ENCODE results near the gene NYNRIN. TPM values are rescaled to one million over a fixed set of nuclear protein-coding genes. Genes with fewer than 3 reads are reported as not detected.

NYNRIN gene
- total RNA-seq, 1 experiment from 2014 or later: 18.7 TPM

DNA sequence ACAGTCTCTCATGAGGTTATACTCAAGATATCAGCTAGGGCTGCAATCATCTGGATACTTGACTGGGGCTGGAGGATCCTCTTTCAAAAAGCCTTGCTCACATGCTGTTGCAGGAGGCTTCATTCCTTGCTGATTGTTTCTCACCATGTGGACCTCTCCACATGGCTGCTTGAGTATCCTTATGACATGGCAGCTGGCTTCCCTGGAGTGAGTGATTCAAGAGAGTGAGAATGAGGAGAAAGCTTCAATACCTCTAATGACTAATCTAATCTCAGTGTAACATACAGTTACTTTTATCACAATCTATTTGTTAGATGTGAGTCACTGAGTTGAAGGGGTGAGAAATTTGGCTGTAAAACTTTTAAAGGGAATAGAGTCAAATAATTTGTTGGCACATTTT, 58.2 kb downstream of the NYNRIN start:
- H3K27me3 Mint-ChIP-seq (ENCODE audit: low read depth): peaks cover 2% of the 10 kb centered on the region; the same call in 1 of the 2 replicates
- no peaks in the 10 kb centered on the region for H3K23me2 ChIP-seq (ENCODE audit: insufficient read length, low read depth, low read length, poor library complexity, severe bottlenecking)
- no peaks in the 10 kb centered on the region for H3K4me1 ChIP-seq (ENCODE audit: insufficient read depth, low read length)
- no peaks in the 10 kb centered on the region for H3K9me3 ChIP-seq (ENCODE audit: control insufficient read depth, low read depth, low read length)
- no peak overlapping the region for H2AFZ ChIP-seq (ENCODE audit: low read length)
- H2AK5ac ChIP-seq (ENCODE audit: insufficient read length, low read length): no peak overlapping the region
- no peak overlapping the region for H2BK12ac ChIP-seq (ENCODE audit: insufficient read length, low read depth, low read length)
- TF ChIP-seq, protein P1, sequence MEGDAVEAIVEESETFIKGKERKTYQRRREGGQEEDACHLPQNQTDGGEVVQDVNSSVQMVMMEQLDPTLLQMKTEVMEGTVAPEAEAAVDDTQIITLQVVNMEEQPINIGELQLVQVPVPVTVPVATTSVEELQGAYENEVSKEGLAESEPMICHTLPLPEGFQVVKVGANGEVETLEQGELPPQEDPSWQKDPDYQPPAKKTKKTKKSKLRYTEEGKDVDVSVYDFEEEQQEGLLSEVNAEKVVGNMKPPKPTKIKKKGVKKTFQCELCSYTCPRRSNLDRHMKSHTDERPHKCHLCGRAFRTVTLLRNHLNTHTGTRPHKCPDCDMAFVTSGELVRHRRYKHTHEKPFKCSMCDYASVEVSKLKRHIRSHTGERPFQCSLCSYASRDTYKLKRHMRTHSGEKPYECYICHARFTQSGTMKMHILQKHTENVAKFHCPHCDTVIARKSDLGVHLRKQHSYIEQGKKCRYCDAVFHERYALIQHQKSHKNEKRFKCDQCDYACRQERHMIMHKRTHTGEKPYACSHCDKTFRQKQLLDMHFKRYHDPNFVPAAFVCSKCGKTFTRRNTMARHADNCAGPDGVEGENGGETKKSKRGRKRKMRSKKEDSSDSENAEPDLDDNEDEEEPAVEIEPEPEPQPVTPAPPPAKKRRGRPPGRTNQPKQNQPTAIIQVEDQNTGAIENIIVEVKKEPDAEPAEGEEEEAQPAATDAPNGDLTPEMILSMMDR (conservative IDR thresholded peaks at IDR 0.05): no peak
- H3K23ac ChIP-seq (ENCODE audit: insufficient read length, low read depth, low read length): no peak overlapping the region
- H4K8ac ChIP-seq (replicated peaks; ENCODE audit: insufficient read length, low read depth, low read length): no peak overlapping the region
- no peaks in the 10 kb centered on the region for H4K20me1 ChIP-seq (ENCODE audit: control insufficient read depth, insufficient read depth, insufficient read length)
- H3K56ac ChIP-seq (ENCODE audit: insufficient read length, low read depth, low read length): no peak overlapping the region
- H3K27ac ChIP-seq (ENCODE audit: insufficient read length, low read depth, low read length): no peak overlapping the region
- H3K4me2 ChIP-seq (ENCODE audit: insufficient read depth, insufficient read length, low read length): no peak overlapping the region
- no peak overlapping the region for H2BK15ac ChIP-seq (ENCODE audit: low read depth, low read length)
- peaks cover 14 to 19% (median 19%) of the 10 kb centered on the region in 3 experiments for H3K36me3 Mint-ChIP-seq (ENCODE audit: insufficient read depth in 1 of 3, low read depth in 3 of 3)
- H3K18ac ChIP-seq (ENCODE audit: insufficient read length, low read depth, low read length): no peak overlapping the region
- DNase-seq: no peak
- no peak overlapping the region for H2BK5ac ChIP-seq (ENCODE audit: insufficient read length, low read length)
- H4K91ac ChIP-seq (ENCODE audit: insufficient read length, low read depth, low read length): no peak overlapping the region
- no peaks in the 10 kb centered on the region for H3K79me1 ChIP-seq (ENCODE audit: insufficient read depth, low read depth, low read length, poor library complexity, severe bottlenecking)
- H3K27ac Mint-ChIP-seq: no peak overlapping the region
- peaks cover 26 to 34% of the 10 kb centered on the region in 2 experiments for H3K9me3 Mint-ChIP-seq
- no peak overlapping the region for H3K14ac ChIP-seq (ENCODE audit: insufficient read depth, low read length)
- no peak overlapping the region for H3T11ph ChIP-seq (ENCODE audit: low read length)
- H3K9ac ChIP-seq (ENCODE audit: extremely low read depth, insufficient read length, low read length): no peak overlapping the region
- no peaks in the 10 kb centered on the region for H3K79me2 ChIP-seq (ENCODE audit: insufficient read depth, low read length)
- no peak overlapping the region for H3K4me3 Mint-ChIP-seq
- no peak overlapping the region for H2BK20ac ChIP-seq (ENCODE audit: low read depth, low read length, poor library complexity, severe bottlenecking)
- H2BK120ac ChIP-seq (ENCODE audit: low read depth, low read length, poor library complexity, severe bottlenecking): no peak overlapping the region
- H4K5ac ChIP-seq (ENCODE audit: insufficient read length, low read depth, low read length): no peak overlapping the region
- H3K4ac ChIP-seq (ENCODE audit: low read depth, low read length): no peak overlapping the region
- H3K4me1 Mint-ChIP-seq: no peaks in the 10 kb centered on the region
- no peaks in the 10 kb centered on the region for H3K27me3 ChIP-seq (ENCODE audit: insufficient read depth, low read length)
